ENCODE data around the gene LGALS9.
"Not testable (repeated sequence)": the region's sequence is repeated elsewhere in the genome, so short reads cannot be mapped to it uniquely, and the experiment has no call there.

The LGALS9 gene

DNA sequence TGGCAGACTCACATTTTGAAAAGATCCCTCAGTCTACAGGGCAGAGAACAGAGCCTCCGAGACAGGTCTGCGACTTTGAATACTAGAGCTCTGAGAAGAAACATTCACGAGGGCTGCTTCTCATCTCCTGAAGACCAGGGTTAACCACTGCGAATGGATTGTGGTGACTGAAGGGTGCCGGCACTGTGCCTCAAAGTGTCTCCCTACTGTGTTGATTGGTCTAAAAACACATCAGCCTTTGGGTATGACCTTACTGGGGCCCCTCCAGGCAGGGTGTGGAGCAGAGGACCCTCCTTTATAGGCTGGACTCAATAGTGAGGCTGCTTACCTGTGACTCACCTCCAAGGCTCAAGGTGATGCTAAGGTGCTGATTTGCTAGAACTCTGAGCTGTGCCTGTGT lies 2.6 kb upstream of the LGALS9 start:
- ChIA-PET CTCF (interaction anchor here (1.1 to 9.8 kb wide), 2 partner anchors 21 to 27 kb away, joined by 3 to 75 read pairs; no protein-coding TSS in a partner anchor), POLR2A (no interaction called here)
- DNase-seq (ENCODE audit: extremely low spot score), result no peak
- TF ChIP-seq, protein P1, sequence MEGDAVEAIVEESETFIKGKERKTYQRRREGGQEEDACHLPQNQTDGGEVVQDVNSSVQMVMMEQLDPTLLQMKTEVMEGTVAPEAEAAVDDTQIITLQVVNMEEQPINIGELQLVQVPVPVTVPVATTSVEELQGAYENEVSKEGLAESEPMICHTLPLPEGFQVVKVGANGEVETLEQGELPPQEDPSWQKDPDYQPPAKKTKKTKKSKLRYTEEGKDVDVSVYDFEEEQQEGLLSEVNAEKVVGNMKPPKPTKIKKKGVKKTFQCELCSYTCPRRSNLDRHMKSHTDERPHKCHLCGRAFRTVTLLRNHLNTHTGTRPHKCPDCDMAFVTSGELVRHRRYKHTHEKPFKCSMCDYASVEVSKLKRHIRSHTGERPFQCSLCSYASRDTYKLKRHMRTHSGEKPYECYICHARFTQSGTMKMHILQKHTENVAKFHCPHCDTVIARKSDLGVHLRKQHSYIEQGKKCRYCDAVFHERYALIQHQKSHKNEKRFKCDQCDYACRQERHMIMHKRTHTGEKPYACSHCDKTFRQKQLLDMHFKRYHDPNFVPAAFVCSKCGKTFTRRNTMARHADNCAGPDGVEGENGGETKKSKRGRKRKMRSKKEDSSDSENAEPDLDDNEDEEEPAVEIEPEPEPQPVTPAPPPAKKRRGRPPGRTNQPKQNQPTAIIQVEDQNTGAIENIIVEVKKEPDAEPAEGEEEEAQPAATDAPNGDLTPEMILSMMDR (IDR thresholded peaks at IDR 0.05; ENCODE audit: control extremely low read depth, extremely low read depth, low read depth, missing control alignments), result no peak

DNA sequence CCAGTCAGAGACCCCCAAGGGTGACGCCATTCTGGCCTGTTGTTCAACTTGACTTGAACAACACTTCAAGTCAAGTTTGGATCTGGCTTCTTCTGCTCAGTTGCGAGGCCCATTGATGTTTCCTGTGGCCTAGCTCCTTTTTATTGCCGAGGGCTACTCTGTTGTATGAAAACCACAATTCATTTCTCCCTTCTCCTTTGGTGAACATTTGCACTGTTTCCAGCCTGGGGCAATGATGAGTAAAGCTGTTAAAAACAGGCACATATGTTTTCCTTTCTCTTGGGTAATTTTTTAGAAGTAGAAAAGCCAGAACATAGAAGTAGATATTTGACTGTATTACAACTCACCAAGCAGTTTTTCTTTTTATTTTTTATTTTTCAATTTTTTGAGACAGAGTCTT lies 1.7 kb upstream of the LGALS9 start:
- DNase-seq (ENCODE audit: extremely low spot score); POLR2A ChIA-PET: not testable (repeated sequence)
- CTCF ChIA-PET, result interaction anchor here (1.1 to 9.8 kb wide), 2 partner anchors 22 to 27 kb away, joined by 3 to 75 read pairs; no protein-coding TSS in a partner anchor

DNA sequence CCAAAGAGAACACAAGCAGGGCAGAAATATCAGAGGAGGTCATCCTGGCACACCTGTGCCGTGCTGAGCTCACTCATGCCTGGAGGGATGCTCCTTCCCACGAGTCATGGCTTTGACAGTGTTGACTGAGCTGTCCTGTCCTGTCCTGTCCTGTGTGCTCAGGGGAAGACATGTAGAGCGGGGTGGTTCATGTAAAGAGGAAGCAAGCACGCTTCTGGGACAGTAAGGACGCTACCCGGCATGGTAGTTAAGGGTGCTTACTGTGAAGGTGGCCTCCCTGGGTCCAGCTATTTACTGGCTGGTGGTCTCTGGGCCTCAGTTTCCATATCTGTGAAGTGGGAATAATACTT lies 398 bp downstream of the LGALS9 start:
- CTCF ChIA-PET, result interaction anchor here (0.9 to 9.8 kb wide), 7 partner anchors 9 to 276 kb away, joined by 3 to 75 read pairs (median 10); no protein-coding TSS in a partner anchor
- peak; percentile 50 for DNase-seq (ENCODE audit: extremely low spot score)
- TF ChIP-seq, protein P1 (IDR thresholded peaks at IDR 0.05; ENCODE audit: control extremely low read depth, extremely low read depth, low read depth, missing control alignments), result no peak
- POLR2A ChIA-PET, result no interaction called here

DNA sequence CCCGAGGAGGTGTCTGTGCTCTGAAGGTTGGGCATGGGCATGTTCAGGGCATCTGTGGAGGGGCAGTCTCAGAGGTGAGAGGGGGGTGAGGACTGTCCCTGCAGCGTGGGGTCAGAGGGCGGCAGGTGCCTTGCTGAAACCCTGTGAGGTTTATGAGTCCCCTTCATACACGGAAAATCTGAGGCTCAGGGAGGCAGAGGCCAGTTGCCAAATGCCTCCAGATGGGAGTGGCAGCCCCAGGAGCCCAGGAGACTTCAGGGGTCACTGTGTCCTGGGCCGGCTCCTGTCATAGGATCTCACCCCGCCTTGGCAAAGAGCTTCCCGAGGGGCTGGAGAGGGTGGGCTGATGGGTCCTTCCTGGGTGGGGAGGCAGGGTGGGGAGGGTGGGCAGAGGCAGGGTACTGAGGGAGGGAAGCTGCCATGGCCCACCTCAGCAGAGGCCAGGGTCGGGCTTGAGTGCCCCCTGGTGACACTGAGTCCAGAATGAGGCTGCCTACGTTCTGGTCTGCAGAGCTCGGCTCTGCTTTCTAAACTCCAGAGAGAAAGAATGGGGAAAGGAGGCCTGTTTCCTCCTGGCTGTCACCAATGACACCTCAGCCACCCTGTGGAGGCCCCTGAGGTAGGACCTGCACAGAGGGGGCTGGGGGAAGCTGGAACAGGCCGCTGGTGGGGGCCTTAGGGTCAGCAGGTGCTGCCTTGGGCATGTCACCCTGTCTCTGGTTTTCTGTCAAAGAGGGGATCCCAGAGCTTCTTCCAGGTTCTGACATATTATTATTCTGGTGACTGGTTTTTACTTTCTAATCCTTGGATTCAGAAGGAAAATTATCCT lies 1.1 kb downstream of the LGALS9 start:
- ChIA-PET POLR2A (no interaction called here), CTCF (interaction anchor here (0.9 to 9.8 kb wide), 9 partner anchors 9 to 277 kb away, joined by 3 to 75 read pairs (median 10); no protein-coding TSS in a partner anchor)
- TF ChIP-seq, protein P1 (IDR thresholded peaks at IDR 0.05; ENCODE audit: control extremely low read depth, extremely low read depth, low read depth, missing control alignments), result peak; percentile 53
- DNase-seq (ENCODE audit: extremely low spot score), result peak; percentile 46

DNA sequence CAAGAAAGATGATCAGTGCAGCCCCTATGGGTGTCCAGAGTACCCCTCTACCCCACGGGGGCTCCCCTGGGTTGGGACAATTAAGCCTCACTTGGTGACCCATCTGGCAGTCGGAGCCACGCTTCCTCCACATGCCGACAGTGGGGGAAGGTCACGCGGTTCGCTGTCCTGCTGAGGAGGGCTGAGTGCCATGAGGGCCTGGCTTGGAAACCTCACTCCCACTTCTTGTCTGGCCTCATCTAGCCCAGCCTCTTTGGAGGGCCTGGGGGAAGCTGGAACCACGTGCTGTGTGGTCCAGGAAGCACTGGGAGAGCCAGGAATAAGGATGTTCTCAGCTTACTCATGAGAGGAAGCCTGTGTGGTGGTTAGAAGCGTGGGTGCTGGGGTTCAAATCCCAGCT lies 1.8 kb downstream of the LGALS9 start:
- DNase-seq (ENCODE audit: extremely low spot score); POLR2A ChIA-PET: not testable (repeated sequence)
- CTCF ChIA-PET, result interaction anchor here (0.8 to 9.8 kb wide), 10 partner anchors 10 to 403 kb away, joined by 3 to 75 read pairs (median 8); no protein-coding TSS in a partner anchor

DNA sequence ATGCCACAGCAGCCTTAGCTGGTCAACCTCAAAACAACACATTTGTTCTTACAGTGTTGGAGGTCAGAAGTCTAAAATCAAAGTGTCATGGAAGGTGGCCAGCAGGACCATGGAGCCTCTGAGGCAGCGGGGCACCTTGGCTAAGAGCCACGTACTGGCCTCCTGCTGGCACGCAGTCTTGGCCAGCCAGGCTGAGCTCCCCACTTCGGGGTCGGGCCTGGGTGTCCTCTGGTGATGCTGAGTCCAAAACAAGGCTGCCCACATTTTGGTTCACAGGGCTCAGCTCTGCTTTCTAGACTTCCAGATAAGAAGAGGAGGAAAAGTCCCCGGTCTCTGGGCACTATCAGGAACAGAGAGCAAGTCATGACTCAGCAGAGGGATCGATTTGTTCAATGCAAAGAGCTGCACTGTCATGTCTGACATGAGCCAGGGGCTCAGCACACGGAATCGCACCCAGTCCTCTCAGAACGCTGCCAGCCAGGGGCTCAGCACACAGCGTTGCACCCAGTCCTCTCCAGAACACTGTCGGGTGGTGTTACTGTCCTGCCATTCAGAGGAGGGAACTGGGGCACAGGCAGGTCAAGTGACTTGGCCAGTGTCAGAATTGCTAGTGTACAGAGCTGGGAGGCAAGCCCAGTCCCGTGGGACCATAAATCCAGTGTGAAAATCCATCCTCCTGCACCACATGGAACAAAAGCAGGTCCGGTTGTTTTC lies 2.5 kb downstream of the LGALS9 start:
- ChIA-PET CTCF (interaction anchor here (0.7 to 9.8 kb wide), 9 partner anchors 11 to 403 kb away, joined by 3 to 75 read pairs (median 10); no protein-coding TSS in a partner anchor), POLR2A (no interaction called here)
- TF ChIP-seq, protein P1 (IDR thresholded peaks at IDR 0.05; ENCODE audit: control extremely low read depth, extremely low read depth, low read depth, missing control alignments), result no peak
- DNase-seq (ENCODE audit: extremely low spot score), result no peak

DNA sequence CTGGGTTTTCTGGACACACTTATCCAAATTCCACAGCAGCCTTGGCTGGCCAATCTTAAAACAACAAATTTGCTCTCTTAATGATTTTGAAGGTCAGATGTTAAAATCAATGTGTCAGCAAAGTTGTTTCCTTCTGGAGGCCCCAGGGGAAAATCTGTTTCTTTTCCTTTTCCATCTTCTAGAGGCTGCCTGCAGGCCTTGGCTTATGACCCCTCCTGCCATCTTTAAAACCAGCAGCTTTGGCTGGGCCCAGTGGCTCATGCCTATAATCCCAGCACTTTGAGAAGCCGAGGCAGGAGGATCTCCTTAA lies 3.0 kb downstream of the LGALS9 start:
- DNase-seq (ENCODE audit: extremely low spot score), result no peak
- ChIA-PET CTCF (interaction anchor here (0.7 to 9.8 kb wide), 6 partner anchors 11 to 397 kb away, joined by 3 to 75 read pairs (median 9); no protein-coding TSS in a partner anchor), POLR2A (no interaction called here)
- TF ChIP-seq, protein P1 (IDR thresholded peaks at IDR 0.05; ENCODE audit: control extremely low read depth, extremely low read depth, low read depth, missing control alignments), result no peak
